WTC11 (cell line): ENCODE data around the gene QSOX2.

ENCODE experiments used
- ATF3 ChIP-seq: sonication (generic); formaldehyde crosslinking; conservative IDR thresholded peaks from 2 replicates; pipeline ENCODE4 v1.8.1; 2022; ENCODE audit warnings: mild to moderate bottlenecking, missing genetic modification reagents
- CDX4 ChIP-seq: fragments of 250-450 bp; sonication (Bioruptor Pico); IDR thresholded peaks from 2 replicates; pipeline ENCODE4 v1.9.0; 2021; ENCODE audit warnings: moderate library complexity, mild to moderate bottlenecking, inconsistent platforms, borderline replicate concordance
- CREB1 ChIP-seq: sonication (generic); formaldehyde crosslinking; IDR thresholded peaks from 2 replicates; pipeline ENCODE4 v1.8.0; 2023; ENCODE audit warnings: mild to moderate bottlenecking, missing genetic modification reagents
- CREM ChIP-seq: sonication (generic); formaldehyde crosslinking; IDR thresholded peaks from 2 replicates; pipeline ENCODE4 v1.8.1; 2022; ENCODE audit warnings: mild to moderate bottlenecking, missing genetic modification reagents, moderate library complexity
- CTCF ChIP-seq: fragments of 200-600 bp; IDR thresholded peaks from 2 replicates; pipeline ENCODE4 v1.8.0; 2022; ENCODE audit warnings: antibody characterized with exemption
- FOXK1 ChIP-seq: sonication (generic); formaldehyde crosslinking; IDR thresholded peaks from 2 replicates; pipeline ENCODE4 v1.8.0; 2022; ENCODE audit warnings: mild to moderate bottlenecking, moderate library complexity, missing genetic modification reagents
- NR2C2 ChIP-seq: sonication (generic); formaldehyde crosslinking; IDR thresholded peaks from 2 replicates; pipeline ENCODE4 v1.8.0; 2022; ENCODE audit warnings: mild to moderate bottlenecking, missing genetic modification reagents
- STAT6 ChIP-seq: sonication (generic); formaldehyde crosslinking; conservative IDR thresholded peaks from 2 replicates; pipeline ENCODE4 v1.8.1; 2023; ENCODE audit warnings: mild to moderate bottlenecking, low read depth, missing genetic modification reagents, moderate library complexity
- TP53 ChIP-seq: sonication (generic); formaldehyde crosslinking; IDR thresholded peaks from 2 replicates; pipeline ENCODE4 v1.8.1; 2023; ENCODE audit warnings: mild to moderate bottlenecking, missing genetic modification reagents
- ZBTB21 ChIP-seq: sonication (generic); formaldehyde crosslinking; IDR thresholded peaks from 2 replicates; pipeline ENCODE4 v1.8.1; 2023; ENCODE audit warnings: mild to moderate bottlenecking, missing genetic modification reagents, borderline replicate concordance
- ZNF423 ChIP-seq: fragments of 250-450 bp; sonication (Bioruptor Pico); IDR thresholded peaks from 2 replicates; pipeline ENCODE4 v2.1.2; 2022; ENCODE audit warnings: mild to moderate bottlenecking, moderate library complexity

- TF ChIP-seq NR2C2 (CRISPR knock-in tag), result no peak
- TF ChIP-seq CTCF, result no peak
- TF ChIP-seq ATF3 (CRISPR knock-in tag), result no peak
- TF ChIP-seq CREB1 (CRISPR knock-in tag), result no peak
- TF ChIP-seq ZBTB21 (CRISPR knock-in tag), result no peak
- no peak for TF ChIP-seq TP53 (CRISPR knock-in tag)
- TF ChIP-seq STAT6 (CRISPR knock-in tag), result no peak
- no peak for TF ChIP-seq CDX4 (CRISPR knock-in tag)
- TF ChIP-seq FOXK1, result no peak
- TF ChIP-seq ZNF423 (CRISPR knock-in tag), result no peak
- TF ChIP-seq CREM (CRISPR knock-in tag), result no peak
Measured at GRCh38 chr9:136159851-136160250, 85.8 kb downstream of the QSOX2 start.
